Measurements from ENCODE around the gene ALX1.
A peak's percentile ranks its signal among the peaks of the same experiment; 100 is the strongest.
"Not testable (repeated sequence)": the region's sequence is repeated elsewhere in the genome, so short reads cannot be mapped to it uniquely, and the experiment has no call there.

The ALX1 gene

GRCh38 chr12:85301051-85301450 lies 21.0 kb downstream of the ALX1 start:
- DNase-seq = no peak

- DNase-seq = no peak
Observed at GRCh38 chr12:85308374-85308773, 28.4 kb downstream of the ALX1 start.

GRCh38 chr12:85309125-85309566 lies 29.1 kb downstream of the ALX1 start:
- peak; percentile 14 for DNase-seq

- no peak for DNase-seq
Observed at GRCh38 chr12:85310025-85310424, 30.0 kb downstream of the ALX1 start.

GRCh38 chr12:85310456-85311076 lies 30.5 kb downstream of the ALX1 start:
- peak; percentile 42 for DNase-seq

GRCh38 chr12:85317866-85318636 lies 38.0 kb downstream of the ALX1 start:
- not testable (repeated sequence) for DNase-seq

GRCh38 chr12:85322715-85323114 lies 42.7 kb downstream of the ALX1 start:
- no peak for DNase-seq

GRCh38 chr12:85325442-85325841 lies 45.4 kb downstream of the ALX1 start:
- no peak for DNase-seq

- DNase-seq = no peak
Observed at GRCh38 chr12:85329913-85330312, 49.9 kb downstream of the ALX1 start.

- DNase-seq = no peak
Observed at GRCh38 chr12:85348779-85349178, 68.8 kb downstream of the ALX1 start.

- DNase-seq = no peak
Observed at GRCh38 chr12:85350356-85350755, 70.3 kb downstream of the ALX1 start.

All from OCI-M1 (cell line).